Muscle of arm (tissue), 12 donors: ENCODE results near the gene ID2. TPM values are rescaled to one million over a fixed set of nuclear protein-coding genes. Genes with fewer than 3 reads are reported as not detected.

Source experiments
- DNase-seq: peaks from one replicate; pipeline ENCODE4 v3.0.0-alpha.2; 2013
- polyA plus RNA-seq, 12 donors: library from polyadenylated mRNA; unstranded; fragments of 120-200 nt; gene quantifications; one replicate each; pipeline ENCODE4 v1.2.1, GENCODE V29; 2013; ENCODE audit not compliant: insufficient read length in 12 of 12

Gene ID2
- polyA plus RNA-seq, 12 donors, result 24.6 to 163 (median 34.2) TPM; not detected in 1

DNA sequence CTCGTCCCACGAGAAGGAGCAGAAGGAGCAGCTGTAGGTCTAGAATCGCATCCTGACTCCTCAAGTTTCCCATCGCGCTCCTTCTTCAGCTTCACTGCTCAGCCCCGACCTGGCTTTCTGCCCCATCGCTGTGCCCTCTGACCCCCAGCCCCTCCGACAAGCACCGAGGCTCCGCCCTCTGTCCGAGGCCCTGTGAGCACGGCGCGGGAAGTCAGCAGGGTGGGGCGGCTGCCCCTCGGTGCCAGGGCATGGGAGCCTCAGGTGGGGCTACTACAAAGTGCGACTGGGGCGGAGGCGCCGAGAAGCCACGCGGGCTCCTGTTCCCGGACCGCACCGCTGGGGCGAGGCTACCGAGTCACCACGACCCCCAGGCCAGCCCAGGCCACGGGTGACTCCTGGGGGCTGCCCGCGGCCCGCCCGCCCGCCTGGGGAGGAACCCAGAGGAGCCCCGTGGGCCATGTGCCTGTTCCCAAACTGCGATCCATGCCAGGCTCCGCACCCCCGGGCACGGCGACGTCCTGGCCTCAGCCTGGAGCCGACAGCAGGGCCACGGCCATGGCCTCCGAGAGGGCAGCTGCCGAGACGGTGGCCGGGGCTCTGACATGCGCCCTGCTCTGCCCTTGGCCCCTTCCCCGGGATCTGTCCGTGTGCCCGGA is 36.6 kb upstream of the ID2 start:
- DNase-seq, result no peak

DNA sequence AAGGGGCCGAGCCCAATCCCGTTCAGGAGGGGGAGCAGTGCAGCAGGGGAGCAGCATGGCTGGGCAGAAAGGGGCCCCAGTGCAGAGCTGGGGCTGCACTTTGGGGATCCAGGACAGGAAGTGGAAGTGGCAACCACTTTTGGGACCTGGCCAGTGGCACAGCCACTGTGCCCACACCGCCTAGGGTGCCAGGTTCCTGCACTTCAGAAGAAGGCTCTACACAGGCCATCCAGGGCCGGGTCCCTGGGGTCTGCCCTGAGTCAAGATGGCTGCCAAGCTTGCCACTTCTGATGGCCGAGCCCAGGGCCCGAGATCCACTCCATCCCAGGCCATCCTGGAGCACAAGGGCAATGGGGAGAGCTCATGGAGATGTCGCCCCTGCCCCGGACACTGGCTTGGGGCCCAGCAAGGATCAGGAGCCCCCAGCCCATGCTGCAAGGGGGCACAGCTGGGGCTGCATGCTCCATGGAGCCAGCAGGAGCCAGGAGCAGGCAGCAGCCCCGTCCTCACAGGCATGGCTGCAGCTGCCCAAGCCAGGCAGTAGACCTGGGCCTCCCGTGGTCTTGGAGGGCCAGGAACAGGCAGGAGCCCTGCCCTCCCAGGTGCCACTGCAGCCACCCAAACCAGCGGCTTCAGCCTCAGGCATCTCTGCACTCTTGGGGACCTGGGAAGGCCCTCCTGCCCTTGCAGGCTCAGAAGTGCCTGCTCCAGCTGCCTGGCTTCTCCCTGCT is 35.0 kb upstream of the ID2 start:
- no peak for DNase-seq

DNA sequence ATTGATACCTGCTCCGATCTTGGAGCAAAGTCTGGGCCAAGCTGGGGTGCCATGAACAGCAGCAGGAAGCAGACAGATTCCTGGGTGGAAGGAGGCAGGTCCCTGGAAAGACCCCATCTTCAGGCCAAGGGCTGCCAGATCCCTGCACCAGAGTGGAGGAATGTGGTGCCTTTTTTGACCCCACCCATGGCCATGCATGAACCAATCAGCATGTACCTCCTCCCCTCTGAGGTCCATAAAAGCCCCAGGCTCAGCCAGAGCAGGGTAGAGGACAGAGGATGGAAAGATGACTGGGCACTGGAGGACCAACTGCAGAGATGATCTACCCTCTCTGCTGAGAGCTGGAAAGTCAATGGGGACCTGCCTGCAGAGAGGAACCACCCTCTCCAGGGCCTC is 34.4 kb upstream of the ID2 start:
- no peak for DNase-seq

DNA sequence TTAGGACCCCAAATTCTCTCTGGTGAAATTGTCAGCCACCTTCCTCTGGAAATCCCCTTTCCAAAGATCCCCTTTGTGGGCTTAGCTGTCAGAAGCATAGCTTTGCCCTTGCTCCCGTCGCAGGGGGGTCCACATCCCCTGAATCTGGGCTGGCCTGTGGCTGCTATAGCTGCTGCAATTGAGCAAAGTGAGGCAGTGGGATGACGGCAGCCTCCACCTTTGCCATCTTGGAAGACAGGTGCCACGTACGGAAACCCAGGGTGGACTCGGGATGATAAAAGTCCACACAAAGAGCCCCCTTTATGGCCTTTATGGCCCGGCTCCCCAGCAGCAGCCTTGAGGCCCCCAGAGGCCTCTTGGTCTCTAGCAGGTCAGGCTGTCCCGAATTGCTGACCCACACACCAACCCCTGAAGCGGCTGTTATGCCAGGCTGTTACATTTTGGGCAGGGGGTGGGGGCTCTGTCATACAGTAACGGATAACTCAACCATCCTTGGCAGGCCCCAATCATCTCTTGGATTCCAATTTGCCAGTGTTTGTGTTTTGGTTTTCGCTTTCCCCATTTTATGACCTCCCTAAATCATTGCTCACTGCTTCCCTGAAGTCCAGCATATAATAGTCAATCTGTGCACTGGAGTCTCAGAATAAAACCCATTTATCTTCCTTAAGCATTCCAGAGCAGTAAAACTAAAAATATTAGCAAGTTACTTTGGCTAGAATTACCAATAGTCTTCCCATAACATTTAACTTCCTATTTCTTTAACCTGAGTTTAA is 33.2 kb upstream of the ID2 start:
- DNase-seq, result no peak

DNA sequence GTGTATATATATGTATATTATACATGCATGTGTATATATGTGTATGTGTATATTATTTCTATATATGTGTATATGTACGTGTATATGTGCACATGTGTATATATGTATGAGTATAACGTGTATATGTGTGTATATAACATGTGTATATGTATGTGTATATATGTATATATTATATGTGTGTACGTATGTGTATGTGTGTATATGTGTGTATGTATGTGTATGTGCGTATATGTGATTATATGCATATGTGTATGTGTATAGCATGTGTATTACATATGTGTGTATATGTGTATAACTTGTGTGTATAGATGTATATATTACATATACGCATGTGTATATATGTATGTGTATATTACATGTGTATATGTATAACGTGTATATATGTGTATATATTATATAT is 32.1 kb upstream of the ID2 start:
- no peak for DNase-seq

DNA sequence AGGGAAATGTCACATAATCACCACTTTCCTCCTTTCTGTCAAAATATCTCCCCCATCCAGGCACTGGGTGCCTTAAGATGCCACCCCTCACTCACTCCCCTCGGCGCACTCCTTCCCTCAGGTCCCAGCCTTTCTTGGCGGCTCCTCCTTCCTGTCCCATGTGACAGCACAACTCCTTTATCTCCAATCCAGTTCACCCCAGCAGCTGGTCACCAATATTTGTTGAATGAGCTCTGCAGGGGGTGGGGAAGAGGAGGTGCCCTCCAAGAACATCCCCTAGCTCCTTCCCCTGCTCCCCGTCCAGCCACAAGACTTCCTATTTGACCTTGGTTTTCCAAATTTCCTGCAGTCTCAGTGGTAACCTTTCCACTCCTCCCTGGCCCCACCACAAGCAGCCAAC is 31.6 kb upstream of the ID2 start:
- DNase-seq, result no peak

DNA sequence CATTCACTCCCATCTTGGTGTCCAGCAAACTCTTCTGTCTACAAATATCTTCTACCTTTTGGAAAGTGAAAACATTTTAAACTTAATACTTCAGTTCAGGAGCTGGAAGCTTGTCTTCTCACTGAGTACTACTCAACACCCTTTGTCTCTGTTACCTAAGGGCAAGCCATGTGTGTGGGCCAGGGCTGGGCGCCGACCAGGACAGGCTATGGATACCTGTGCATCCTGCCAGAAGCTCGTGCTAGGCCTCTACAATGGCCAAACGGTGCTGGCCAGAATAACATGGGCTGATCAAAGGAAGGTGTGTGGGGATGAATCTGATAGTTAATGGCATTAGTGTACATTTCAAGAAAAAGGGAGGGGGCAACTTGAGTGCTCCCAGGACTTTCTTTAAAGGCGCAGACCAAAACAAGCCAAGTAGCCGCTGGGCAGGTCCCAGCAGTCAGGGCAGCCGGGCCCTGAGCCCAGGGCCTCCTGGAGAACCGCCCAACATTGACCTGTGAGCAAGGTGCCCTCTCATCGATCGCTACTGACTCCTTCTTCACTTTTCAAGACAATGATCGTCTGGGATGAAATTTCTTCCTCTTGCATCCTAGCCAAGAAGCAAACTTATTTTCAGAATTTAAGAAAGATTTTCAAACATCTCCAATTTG is 29.0 kb upstream of the ID2 start:
- DNase-seq, result no peak

DNA sequence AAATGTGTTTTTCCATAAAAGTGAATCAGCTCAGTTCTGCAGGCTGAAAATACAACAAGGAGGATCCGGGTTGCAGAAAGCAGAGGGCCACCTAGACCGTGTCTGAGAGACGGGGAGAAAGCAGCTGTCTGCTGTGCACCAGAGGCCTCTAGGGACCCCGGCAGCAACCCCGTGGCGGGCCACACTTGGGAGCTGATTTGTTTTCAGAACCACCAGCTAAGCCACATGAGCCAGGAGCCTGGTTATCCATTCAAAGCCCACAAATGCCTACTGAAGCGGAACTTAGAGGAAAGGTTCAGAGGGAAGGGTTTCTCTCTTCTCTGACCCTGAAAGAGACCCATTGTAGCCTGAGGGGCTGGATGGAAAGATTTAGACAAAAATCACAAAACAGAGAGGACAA is 28.4 kb upstream of the ID2 start:
- DNase-seq, result no peak

DNA sequence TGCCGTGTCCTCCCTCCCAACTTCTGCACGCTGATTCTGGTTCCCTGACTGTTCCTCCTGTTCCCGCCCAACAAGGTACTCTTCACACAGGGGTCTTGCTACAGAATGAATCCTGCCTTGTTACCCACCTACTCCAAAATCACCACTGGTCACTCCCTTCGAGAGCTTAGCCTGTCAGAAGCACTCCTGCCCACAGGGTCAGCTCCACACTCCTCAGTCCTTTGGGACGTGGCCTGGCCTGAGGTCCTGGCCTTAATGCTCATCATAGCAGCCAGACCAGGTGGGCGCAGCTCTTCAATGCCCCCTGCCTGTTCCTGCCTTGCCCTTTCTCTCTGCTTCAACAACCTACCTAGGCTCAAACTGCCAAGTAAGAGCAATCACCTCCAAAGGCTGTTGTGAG is 27.8 kb upstream of the ID2 start:
- no peak for DNase-seq

DNA sequence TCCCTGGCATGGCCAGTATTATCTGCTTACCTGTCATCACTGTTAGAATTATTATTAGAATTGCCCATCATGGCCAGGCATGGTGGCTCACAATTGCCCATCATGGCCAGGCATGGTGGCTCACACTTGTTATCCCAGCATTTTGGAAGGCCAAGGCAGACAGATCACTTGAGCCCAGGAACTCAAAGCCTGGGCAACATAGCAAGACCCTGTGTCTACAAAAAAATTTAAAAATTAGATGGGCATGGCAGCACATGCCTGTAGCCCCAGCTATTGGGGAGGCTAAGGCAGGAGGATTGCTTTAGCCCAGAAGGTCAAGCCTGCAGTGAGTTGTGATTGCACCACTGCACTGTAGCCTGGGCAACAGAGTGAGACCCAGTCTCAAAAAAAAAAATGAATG is 27.4 kb upstream of the ID2 start:
- DNase-seq, result no peak

DNA sequence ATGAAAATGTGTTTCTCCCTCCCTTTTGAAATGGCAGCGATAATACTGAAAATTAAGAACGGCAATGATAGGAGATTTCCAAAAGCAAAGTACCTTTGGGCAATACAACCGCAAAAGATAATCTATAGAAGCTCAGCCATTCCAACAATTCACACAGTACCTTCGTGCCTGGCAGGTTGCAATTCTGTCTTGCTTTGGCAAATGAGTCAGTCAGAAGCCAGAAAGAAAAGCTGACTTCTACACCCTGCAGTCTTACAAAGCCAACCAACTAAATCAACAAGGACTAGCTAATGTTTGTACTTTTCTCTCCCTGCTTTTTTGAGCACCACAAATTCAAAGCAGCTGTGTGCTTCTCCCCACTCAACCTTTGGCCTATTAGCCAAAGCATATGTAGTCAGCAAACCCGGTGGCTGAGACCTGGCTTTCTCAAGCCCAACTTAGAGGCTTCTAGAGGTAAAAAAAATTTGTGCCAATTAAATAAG is 25.7 kb upstream of the ID2 start:
- no peak for DNase-seq

DNA sequence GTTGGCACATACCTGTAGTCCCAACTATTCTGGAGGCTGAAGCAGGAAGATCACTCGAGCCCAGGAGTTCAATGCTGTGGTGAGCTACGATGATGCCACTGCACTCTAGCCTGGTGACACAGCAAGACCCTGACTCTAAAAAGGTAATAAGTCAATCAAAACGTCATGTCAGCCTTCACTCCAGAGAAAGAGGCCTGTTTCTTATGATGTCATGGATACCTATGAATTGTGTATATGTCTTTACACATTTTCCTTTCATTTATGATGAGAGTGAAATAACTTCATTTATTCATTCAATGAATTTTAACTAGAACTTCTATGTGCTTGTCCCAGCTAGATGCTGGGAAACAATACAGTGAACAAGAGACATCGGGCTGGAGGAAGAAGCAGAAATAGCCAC is 25.0 kb upstream of the ID2 start:
- DNase-seq, result no peak

DNA sequence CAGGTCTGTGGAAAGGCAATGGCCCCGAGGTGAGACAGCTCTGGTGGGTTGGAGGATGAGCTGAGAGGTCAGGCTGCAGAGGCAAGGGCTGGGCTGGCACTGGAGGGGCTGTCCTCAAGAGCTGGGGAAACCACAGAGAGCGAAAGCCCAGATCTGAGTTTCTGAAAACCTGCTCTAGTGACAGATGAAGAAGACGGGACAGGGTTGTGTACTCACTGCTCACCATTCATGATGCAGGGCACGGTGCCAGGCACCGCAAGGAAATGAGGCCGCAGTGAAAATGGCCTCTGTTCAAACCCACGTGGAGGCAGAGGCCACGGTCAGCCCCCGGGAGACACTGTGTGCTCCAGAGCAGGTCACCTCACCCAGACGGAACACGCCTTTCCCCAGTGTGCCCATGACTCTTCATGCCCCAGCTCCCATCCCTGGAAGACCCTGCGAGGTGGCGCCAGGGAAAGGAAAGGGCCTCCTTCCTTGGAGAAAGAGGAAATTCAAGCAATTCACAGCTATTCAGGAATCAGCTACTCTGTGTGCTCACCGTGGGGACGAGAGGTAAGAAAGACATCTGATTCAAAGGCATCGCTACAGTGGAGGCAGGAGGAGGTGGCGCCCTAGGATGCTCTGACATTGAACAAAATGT is 24.3 kb upstream of the ID2 start:
- no peak for DNase-seq

DNA sequence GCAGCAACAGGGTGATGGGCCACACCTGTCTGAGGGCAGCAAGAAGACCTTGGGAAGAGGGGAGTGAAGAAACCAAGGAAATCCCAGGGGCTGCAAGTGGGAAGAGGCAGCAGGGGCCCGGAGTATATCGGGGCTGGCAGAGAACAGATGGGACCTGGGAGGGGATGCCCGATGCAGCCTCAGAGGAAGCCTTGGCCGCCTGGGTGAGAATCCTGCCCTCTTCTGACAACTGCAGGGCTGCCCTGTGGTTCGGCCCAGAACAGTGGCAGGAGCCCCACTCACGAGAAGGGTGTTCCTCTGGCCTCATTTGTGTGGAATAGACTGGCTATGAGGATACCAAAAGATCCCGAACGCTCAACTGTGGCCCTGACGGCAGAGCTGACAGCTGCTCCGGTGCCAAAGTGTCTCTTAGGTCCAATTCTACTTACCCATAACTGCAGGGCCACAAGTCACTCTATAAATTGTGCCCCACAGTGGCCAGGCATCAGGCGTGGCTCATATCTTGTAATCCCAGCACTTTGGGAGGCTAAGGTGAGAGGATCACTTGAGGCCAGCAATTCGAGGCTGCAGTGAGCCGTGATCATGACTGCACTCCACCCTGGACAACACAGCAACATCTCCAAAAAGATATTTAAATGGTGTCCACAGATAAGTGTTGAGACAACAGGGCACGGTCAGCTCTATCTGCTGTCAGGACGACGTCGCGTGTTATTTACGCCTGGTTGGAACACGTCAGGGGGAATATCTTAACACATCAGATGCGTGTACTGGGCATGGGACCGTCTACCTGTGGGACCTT is 23.6 kb upstream of the ID2 start:
- DNase-seq, result no peak

DNA sequence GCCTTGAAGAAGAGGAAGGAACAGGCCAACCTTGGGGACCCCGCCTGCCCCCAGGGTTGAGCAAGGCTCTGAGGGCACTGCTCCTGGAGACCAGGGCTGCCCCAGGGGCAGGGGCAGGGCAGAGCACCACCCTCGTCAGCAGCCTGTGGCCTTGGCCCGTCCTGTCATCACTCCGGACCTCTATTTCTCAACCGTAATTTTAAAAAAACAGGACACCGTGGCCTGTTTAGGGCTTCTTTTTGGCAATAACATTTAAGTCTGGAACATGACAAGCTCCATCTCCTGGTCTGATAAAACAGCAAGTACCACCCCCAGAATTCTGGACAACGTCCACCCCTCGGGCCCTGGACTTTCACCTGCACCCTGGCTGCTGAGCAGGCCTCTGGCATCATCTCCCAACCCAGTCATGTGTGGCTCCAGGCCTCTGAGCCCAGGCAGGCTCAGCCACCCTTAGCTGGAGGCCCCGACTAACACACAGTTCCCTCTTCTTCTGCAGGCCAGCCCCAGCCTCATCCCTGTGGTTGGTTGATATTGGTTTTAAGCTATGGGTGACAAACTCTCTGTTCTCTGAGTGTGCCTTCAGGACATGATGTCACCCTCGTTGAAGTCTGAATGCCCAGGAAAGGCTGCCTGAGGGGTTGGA is 22.6 kb upstream of the ID2 start:
- DNase-seq, result no peak

DNA sequence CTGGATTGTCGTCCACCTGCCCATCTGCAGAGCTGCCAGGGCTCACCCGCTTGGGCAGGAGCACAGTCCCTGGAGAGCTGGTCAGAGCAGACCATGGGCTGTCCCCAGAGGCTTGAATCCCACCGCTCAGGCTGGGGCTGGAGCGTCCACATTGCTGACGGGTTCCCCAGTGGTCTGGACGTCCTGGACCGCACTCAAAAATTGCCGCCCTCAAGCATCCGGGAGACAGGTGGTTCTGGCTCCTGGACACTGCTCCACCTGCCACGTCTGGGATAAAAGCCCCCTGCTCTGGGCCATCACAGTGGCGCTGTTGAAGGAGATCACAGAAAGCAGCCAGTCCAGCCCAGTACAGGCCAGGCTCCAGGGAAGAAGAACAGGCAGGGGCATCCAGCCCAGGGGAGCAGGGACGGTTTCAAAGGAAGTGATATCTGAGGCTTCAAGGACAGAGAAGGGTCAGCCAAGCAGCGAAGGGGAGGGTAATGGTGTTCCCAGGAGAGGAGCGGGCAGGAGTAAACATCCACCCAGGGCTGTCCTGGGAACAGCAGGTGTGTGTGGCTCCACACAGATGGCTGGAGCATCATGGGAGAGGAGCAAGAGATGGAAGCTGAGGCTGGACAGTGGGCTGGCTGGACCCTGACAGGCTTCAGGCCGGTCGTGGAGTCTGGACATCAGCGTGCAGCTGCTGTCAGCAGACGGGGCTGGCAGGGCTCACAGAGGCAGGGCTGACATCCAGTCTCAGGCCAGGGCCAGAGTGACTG is 21.9 kb upstream of the ID2 start:
- no peak for DNase-seq

DNA sequence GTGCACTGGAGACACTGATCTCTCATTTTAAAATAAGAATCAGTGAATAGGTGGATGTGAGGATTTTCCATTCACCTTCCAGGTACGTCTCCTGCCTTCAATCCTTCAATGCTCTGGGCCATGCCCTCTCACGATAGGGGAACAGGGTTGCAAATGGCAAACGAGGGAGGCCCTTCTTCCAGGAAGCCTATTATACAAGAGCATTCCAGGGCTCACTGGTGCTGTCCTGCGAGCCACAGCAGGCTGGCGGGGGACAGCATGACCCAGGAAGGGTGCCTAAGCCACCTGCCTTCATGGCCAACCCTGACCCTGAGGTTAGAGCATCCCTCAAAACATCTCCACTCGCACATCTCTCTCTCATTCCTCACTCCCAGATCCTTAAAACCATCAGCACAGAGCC is 20.6 kb upstream of the ID2 start:
- DNase-seq, result no peak

DNA sequence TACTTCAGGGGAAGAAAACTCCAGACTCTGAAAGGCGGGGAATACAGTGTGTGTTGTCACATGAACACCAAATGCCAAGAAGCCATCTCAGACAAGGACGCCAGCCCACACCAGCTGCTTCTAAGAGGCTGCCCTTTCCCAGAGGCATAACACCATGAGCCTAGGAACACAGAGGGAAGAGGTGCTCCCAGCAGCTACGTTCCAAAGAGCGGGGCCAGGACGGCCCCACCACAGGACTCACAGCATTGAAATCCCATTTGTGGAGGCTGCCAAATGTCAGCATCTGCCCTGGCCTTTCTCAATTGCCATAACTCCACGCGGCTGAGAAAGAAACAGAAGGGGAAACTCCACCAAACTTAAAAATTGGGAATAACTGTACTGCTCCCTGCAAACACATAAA is 20.1 kb upstream of the ID2 start:
- DNase-seq, result no peak

DNA sequence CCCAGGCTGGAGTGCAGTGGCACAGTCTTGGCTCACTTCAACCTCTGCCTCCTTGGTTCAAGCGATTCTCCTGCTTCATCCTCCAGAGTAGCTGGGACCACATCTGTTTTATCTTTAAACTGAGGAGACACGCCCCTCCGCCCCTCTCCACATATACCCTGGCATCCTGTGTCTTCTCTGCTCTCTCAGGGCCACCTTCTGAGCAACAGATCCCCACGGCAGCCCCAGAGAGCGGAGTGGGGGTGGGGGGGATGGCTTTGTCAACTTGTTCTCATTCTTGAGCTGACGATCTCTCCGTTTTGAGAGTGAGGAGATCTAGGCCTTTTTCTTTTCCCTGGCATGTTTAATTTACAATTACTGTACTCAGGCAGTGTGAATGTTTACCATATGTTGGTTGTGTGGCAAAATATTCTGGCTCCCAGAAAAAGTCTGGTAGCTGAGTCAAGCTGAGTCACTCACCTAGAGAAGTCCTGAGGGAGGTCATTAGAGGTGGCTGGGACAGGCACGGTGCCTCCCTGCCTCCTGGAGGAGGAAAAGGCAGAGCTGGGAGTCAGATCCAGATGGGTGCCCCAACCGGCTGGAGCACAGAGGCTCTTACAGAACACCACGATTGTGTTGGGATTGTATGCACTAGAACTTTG is 19.5 kb upstream of the ID2 start:
- DNase-seq, result no peak
